ENCODE data around the gene GTF3C1.
"Not testable (repeated sequence)": the region's sequence is repeated elsewhere in the genome, so short reads cannot be mapped to it uniquely, and the experiment has no call there.

GTF3C1 gene

DNA sequence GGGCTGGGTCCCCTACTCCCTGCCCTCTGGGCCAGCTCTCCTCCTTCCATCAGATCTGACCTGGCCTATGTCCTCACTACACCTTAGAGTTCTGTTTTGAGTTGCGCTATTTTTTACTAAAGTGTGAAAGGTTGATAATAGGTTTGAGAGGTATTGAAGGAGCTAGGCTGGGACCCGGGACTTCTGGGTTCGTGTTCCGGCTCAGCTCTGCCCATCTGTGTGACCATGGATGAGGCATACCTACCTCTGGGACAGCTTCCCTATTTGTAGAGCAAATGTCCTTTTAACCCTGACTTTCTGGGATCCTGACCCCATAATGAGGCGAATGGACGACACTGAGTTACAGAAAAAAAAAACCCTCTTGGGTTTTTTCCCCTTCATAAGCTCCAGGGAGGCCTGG, 111.8 kb downstream of the GTF3C1 start:
- DNase-seq, result no peak

DNA sequence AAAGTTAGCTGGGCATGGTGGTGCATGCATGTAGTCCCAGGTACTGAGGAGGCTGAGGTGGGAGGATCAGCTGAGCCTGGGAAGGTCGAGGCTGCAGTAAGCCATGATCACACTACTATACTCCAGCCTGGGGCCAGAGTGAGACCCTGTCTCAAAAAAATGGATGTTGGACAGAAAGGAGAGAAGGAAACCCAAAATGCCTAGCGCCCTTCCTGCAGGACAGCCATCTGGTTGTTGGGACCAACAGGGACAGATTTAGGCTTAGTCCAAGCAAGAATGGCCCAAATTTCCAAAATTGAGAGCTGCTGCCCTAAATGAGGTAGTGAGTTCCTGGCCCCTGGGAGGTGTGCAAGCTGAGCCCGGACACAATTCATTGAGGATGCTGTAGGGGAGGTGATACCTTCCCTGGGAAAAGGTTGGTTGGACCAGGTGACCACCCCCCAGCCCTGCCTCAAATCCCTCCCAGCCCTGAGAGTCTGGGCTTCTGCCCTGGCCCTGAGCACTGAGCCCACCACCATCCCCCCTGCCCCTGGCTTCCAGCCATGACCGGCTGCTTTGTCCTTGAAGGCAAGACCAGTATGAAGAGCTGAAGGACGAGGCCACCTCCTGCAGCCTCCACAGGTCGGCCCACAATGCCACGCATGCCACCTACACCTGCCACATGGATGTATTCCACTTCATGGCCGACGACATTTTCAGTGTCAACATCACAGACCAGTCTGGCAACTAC, 112.6 kb downstream of the GTF3C1 start:
- DNase-seq, result no peak

DNA sequence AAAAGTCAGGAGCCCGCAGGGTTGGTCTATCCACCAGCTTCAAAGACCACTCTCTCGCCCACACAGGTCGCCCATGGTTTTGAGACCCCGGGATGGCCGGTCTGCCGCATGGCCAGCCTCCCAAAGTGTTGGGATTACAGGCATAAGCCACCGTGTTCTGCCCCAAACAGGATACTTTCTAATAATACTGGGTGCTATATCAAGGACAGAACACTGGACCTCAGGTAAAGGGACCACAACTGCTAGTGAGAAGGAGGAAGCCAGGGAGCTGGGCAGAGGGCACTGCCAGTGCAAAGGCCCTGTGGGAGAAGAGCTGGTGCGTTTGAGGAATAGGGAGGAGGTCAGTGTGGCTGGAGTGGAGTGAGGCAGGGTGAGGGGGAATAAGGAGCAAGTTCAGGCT, 113.6 kb downstream of the GTF3C1 start:
- no peak for DNase-seq

DNA sequence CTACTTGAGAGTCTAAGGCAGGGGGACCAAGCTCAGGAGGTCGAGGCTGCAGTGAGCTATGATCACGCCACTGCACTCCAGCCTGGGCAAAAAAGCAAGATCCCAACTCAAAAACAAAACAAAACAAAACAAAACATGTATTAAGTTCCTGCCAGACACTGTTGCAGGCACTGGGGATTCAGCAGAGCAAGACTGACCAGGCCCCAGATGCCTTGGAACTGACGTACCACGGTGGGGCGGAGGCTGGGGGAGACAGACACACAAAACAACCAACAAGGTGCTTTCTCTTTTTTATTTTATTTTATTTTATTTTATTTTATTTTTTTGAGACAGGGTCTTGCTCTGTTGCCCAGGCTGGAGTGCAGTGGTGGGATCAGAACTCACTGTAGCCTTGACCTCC, 114.6 kb downstream of the GTF3C1 start:
- not testable (repeated sequence) for DNase-seq

DNA sequence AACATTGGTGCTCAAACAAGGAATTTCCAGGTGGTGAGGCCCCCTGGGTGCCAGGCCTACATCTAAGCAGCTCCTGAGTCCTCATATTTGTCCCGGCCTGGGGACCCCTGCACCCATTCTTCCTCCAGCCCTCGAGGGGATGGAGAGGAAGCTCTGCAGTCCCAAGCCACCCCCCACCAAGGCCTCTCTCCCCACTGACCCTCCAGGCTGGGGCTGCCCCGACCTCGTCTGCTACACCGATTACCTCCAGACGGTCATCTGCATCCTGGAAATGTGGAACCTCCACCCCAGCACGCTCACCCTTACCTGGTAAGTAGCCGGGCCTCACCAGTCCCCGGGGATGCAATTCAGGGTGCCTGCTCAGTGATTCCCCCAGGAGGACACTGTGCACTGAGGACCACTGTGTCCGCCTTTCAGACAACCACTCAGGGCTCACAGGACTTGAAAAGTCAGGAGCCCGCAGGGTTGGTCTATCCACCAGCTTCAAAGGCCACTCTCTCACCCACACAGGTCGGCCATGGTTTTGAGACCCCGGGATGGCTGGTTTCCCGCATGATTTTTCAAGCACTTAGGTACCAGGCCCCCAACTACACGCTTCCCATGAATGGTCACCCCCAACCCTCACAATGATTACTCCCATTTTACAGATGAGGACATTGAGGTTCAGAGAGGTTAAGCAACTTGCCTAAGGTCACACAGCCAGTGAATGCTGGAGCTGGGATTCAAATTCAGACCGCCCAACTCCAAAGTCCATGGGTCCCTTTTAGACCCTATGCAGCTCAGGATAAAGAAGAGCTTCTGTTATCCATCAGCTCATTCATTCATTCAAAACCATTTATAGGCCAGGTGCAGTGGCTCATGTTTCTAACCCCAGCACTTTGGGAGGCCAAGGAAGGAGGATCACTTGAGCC, 115.3 kb downstream of the GTF3C1 start:
- no peak for DNase-seq

DNA sequence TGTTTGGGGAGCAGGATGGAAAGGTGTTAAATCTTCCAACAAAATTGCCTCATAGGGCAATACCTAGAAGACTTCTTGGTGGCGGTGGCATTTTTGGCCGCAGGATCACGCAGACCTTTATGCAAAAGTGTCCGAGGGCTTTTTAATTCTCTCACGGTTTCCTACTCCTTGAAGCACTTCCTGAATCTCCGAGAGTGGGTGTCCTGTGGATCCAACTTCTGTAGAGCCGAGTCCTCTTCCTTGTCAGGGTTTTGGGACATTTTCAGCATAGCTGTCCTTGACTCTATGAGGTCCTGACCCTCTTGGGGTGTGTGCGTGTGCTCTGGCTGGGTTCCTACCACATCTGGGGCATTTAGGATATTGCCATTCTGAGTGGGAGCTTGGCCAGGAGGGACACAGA, 116.1 kb downstream of the GTF3C1 start:
- DNase-seq, result no peak

DNA sequence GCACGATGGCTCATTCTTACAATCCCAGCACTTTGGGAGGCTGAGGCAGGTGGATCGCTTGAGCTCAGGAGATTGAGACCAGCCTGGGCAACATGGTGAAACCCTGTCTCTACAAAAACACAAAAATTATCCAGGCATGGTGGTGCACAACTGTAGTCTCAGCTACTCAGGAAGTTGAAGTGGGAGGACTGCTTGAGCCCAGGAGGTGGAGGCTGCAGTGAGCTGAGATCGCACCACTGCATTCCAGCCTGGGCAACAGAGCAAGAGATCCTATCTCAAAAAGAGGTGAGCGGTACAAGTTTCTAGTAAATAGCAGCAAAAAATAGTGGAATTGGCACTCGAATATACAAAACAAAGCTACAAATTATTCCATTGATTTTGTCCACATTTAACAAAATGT, 116.5 kb downstream of the GTF3C1 start:
- DNase-seq, result not testable (repeated sequence)

DNA sequence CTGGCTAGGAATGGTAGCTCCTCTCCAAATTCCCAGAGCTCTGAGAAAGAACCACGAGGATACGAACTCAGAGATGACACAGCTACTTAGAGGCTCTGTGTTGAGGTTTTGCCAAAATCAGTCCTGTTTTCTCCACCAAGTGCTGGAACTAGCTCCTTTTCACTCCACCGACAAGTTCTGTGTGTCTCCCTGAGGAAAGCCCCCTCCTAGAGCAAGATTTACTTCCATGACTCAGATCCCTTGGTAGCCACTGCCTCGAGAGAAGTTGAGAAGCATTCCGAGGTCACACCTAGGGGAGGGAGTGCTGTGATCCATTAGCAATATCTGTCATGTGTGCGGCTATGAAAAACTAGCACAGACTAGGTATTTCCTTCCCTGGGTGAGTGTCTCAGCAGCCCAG, 117.2 kb downstream of the GTF3C1 start:
- no peak for DNase-seq

DNA sequence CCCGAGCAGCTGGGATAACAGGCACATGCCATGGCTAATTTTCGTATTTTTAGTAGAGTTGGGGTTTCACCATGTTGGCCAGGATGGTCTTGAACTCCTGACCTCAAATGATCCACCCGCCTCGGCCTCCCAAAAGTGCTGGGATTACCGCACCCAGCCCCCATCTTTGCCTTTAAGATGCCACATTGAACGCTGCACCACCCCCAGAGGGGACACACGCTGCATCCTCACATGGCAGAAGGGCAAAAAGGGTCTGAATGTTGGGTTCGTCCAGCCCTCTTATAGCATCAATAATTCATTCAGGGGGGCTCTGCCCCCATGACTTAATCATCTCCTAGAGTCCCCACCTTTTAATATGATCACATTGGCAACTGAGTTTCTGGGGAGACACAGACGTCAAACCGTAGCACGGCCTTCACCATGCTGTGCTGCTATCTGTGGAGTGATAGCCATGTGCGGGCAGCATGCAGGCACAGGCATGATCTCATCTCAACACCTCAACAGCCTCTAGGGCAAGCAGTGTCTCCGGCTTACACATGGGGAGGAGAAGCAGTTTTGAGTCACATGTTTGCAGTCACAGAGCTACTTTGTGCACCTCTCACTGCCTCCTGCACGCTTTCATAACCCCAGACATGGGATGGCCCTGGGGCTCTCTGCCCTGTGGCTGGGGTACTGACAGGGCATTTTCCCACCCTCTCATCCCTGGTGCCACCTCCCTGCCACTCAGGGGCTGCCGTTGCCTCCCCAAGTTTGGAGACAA, 117.8 kb downstream of the GTF3C1 start:
- DNase-seq, result no peak

DNA sequence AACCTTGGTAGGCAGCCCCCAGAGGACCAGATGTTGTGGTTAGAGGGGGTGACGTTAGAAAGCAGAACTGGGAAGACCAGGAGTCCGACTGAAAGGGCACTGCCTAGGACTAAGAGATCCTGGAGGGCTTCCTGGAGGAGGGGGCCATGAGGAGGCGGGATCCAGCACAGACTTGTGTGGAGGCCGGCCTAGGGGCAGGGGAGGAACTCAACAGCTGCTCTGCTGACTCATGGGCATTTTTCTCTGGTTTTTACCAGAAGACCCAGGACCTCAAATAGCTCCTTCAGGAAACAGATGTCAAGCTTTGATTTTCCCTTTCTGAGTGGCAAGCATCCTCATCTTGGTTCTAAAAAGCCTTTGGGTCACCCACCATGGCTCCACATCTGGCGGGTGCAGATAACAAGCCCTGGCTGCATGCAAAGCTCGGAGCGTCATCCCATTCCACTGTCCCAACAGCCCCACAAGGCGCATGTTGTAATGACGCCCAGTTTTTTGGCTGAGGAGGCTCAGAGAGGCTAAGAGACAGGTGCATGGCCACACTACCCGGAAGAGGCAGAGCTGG, 118.7 kb downstream of the GTF3C1 start:
- DNase-seq, result no peak

DNA sequence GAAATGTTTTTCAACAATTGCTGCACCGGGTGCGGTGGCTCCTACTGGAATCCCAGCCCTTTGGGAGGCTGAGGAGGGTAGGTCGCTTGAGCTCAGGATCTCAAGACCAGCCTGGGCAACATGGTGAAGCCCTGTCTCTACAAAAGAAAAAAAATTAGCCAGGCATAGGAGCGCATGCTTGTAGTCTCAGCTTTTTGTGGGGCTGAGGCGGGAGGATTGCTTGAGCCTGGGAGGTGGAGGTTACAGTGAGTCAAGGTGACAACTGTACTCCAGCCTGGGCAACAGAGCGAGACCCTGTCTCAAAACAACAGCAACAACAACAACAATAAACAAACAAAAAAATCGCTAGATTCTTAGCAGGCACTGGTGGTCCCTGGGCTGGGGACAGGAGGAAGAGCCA, 119.2 kb downstream of the GTF3C1 start:
- DNase-seq, result no peak

DNA sequence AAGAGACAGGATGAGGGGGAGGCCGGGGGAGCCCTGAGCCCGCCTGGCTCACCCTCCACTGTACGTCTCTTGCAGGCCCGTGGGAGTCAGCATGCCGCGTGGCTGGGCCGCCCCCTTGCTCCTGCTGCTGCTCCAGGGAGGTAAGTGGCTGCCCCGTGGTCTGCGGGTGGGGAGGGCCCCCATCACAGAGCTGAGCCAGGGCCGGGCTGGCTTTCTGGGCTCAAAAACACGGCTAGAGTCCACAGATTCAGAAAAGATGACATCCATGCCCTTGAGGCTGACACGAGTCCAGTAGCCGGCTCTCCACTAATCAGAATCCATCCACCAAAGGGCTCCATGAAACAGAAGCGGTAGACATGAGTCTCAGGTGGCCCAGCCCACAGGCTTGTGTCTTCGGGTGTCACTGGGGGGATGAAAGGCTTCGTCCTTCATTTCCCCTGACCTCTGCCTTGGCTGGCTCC, 119.7 kb downstream of the GTF3C1 start:
- no peak for DNase-seq

DNA sequence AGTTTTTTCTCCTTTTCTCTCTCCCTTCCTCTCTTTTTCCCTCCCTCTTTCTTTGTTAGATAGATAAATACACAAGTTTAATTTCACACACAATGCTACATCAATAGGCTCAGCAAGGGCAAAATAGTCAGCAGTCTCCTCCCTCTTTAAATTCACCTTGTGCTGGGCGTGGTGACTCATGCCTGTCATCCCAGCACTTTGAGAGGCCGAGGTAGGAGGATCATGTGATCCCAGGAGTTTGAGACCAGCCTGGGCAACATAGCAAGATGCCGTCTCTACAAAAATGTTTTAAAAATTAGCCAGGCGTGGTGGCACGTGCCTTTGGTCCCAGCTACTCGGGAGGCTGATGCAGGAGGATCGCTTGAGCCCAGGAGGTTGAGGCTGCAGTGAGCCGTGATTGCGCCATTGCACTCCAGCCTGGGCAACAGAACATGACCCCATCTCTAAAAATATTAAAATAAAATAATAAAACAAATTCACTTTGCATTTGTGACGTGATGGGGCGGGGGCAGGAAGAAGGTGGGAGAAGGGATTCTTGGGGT, 120.3 kb downstream of the GTF3C1 start:
- DNase-seq, result no peak

DNA sequence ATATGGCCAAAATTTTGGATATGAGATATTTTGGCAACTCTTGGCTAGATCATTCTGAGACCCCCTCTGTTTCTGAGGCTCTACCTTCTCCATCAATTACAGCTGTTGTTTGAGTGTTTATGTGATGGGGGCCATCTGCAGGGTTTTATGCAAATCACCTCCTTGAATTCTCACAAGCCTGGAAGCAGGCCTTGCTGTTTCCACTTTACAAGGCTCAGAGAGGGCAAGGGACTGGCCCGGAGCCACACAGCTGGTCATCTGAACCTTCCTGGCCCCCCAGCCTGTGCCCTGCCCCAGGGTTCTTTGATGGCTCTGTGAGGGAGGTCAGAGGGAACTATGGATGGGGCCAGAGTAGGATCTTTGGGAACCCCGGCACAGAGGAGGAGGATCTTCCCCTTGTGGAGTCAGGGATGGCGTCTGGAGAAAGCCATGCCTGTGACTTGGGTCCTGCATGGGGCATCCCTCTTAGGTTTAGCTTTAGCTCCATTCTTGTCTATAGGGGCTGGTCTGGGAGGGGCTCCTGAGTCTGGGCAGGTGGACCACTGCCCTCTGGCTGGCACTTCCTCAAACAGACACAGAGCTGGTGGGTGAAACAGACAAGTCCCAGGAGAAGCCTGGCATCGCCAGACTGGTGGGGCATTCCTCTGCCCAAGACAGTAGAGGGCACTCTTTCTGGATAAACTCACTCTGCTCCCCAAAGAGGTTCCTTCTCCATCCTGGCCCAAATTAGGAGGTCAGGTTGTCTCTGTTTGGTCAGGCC, 121.5 kb downstream of the GTF3C1 start:
- no peak for DNase-seq

DNA sequence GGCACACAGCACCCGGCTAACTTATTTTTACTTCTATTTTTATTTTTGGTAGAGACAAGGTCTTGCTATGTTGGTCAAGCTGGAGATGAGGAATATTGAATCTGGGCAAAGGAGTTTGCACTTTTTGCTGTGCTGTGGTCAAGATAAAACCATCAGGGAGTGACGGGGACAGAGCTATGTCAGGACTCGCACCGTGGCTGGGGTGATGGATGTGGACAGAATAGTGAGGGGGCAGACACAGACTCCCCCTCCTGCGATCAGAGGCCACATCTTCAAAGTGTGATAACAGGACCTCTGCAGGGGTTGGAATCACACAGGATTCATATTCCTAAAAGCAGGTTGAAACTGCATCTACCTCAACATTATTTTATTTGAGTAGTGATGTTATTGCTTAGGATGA, 122.2 kb downstream of the GTF3C1 start:
- no peak for DNase-seq

DNA sequence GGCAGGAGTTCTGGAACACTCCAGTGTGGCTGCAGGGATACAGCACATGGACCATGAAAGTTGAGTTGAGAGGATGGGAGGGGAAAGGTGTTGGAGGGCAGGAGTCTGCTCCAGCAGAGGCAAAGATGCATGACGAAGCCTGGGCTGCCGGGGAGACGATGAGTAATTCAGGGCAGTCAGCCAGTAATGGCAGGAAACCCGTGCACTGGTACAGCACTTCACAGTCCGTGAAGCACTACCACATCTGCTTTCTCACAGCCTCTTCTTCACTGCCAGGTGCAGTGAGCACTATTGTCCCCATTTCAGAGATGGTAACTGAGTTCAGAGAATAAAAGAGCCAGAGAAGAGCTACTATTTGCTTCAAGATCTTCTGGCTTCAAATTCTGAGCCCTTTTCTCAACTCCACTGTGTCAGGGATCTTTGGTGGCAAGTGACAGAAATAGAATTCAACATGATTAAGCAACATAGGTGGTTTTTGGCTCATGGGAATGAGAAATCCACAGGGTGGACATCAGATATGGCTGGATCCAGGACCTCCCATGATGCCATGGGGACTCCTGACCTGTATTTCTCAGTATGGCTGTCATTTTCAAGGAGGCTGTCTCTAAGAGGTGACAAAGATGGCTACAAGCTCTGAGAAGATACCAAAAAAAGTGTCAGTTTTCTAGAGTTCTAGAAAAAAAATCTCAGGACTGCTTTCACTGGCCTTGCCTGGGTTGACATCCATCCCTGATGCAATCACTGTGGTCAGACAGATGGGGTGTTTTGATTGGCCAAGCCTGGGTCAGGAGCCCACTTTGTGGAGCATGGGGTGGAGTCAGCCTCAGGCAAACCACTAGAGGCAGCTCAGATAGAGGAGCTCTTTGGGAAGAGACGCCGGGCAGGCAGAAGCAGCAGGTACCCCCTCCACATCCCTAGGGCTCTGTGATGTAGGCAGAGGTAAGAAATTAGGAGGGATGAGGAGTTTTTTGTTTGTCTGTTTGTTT, 123.0 kb downstream of the GTF3C1 start:
- DNase-seq, result no peak

DNA sequence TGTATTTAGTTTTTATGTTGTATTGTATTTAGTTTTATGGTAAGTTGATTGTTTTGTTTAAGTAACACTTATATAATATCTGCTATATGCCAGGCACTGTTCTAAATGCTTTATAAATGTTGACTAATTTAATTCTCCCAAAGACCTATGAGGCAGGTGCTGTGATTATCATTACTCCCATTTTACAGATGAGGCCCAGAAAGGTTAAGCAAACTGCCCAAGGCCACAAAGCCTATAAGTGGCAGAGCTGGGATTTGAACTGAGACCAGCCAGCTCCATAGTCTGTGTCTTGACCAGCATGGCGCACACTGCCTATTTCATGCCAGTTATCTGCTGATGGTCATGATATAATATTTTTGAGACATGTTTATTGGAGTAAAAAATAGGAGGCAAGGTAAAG, 123.8 kb downstream of the GTF3C1 start:
- DNase-seq, result no peak

DNA sequence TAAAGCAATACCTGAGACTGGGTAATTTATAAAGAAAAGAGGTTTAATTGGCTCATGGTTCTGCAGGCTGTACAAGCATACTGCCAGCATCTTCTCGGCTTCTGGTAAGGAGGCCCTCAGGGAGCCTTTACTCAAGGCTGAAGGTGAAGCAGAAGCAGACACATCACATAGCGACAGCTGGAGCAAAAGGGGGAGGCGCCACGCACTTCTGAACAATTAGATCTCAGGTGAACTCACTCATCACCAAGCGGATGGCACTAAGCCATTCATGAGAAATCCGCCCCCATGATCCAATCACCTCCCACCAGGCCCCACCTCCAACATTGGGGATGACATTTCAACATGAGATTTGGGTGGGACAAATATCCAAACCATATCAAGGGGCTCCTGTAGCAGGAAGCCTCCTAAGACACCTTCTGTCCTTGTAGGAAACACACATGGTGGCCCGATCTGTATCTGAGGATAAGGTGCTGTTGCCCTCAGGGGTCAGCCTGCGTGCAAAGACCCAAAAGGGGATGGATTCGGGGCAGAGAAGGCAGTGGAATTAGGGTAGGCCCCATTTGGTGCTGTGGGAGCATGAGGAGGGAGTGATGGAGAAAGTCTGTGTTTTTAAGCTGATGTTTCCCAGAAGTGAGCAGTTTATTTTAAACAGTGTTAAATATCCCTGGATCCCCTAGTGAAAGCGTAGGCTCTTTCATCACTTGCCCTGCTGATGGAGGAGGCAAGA, 124.8 kb downstream of the GTF3C1 start:
- no peak for DNase-seq

DNA sequence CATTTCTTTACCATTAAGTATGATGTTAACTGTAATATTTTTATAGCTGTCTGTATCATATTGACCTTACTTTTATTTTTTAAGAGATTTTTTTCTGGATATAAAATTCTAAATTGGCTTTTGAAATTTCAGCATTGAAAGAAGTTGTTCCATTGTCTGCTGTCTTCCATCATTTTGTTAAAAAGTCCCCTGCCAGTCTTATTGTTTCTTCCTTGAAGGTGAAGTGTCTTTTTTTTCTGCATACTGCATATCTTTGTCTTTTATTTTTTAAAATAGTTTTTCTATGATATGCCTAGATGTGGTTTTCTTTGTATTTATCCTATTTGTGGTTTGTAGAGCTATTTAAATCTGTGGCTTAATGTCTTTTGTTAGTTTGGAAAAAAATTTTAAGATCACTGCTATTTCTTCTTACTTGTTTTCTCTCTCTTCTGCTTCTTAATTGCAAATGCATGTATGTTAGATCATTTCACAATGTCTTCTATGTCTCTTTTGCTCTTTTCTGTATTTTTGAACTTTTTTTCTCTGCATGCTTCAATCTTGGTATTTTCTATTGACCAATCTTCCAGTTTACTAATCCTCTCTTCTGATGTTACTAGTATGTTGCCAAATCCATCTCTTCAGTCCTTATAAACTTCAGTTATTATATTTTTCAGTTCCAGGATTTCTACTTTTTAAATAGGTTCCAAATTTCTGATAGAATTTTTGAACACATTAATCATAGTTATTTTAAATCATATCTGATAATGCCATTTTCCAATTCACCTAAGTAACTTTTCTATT, 127.6 kb downstream of the GTF3C1 start:
- no peak for DNase-seq

All from NCI-H526 treated with DMSO at 0.1 percent for 48 hours (cell line).